Measurements from ENCODE around the gene PPFIA1. TPM values are rescaled to one million over a fixed set of nuclear protein-coding genes. Genes with fewer than 3 reads are reported as not detected.

The PPFIA1 gene
- total and polyA plus RNA-seq, 2 of the 13 experiments (the other 11 are each of a cell fraction or from before 2014, with no cell fraction given), result 29.9 to 45.2 TPM

DNA sequence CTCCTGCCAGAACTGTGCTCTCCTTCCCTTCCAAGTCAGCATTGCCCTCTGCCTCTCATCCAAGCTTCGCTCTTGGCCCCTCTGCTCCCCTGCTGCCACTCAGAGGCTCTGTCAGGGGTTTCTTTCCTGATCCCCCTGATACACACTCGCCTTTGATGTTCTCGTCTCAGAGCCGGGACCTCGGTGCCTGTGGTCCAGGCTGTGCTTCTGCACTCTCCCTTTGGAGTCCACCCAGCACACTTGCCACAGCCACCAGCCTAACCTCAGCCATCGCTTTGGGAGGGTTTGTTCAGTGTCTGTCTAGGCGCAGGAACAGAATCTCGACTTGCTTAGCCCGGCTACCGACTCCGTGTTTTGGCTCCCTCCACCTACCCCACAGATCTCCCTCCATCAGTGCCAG, 29.1 kb downstream of the PPFIA1 start:
- no peak for ATAC-seq
- peaks cover 17% of the 10 kb centered on the region for H3K79me2 ChIP-seq (ENCODE audit: insufficient read depth, low read length)
- no peak overlapping the region for H3K4me2 ChIP-seq (ENCODE audit: low read depth, low read length)
- no peak overlapping the region for H3K9ac ChIP-seq (ENCODE audit: insufficient read depth, low read depth, low read length)
- peaks cover 9% of the 10 kb centered on the region; the same call in 1 of the 2 replicates for H4K20me1 ChIP-seq (ENCODE audit: insufficient read depth, low read length)
- ChIA-PET CTCF (ENCODE audit: low intra/inter-chr PET ratio, low total read pairs) (no interaction called here), POLR2A (no interaction called here)
- H3K9me3 ChIP-seq (ENCODE audit: low read length), result no peaks in the 10 kb centered on the region
- H3K27ac ChIP-seq (ENCODE audit: extremely low read length, insufficient read depth, low read length), result no peak overlapping the region
- H3K4me1 ChIP-seq (ENCODE audit: insufficient read depth, low read length), result peaks cover 33% of the 10 kb centered on the region
- TF ChIP-seq NONO (IDR thresholded peaks at IDR 0.05), result no peak
- TF ChIP-seq NONO (CRISPR knock-in tag; conservative IDR thresholded peaks at IDR 0.05), result no peak
- TF ChIP-seq XBP1 (CRISPR knock-in tag; IDR thresholded peaks at IDR 0.05), result no peak
- TF ChIP-seq ZBTB38 (CRISPR knock-in tag; IDR thresholded peaks at IDR 0.05), result no peak
- no peak for TF ChIP-seq SMAD3 (CRISPR knock-in tag; IDR thresholded peaks at IDR 0.05)
- TF ChIP-seq RFXAP (CRISPR knock-in tag; IDR thresholded peaks at IDR 0.05; ENCODE audit: borderline replicate concordance), result no peak
- no peak for TF ChIP-seq HNRNPUL1 (IDR thresholded peaks at IDR 0.05; ENCODE audit: low read depth, low read length)
- no peak for TF ChIP-seq ZNF883 (CRISPR knock-in tag; IDR thresholded peaks at IDR 0.05; ENCODE audit: not compliant biosample characterization)
- no peak for TF ChIP-seq ZNF460 (CRISPR knock-in tag; IDR thresholded peaks at IDR 0.05; ENCODE audit: borderline replicate concordance)
- TF ChIP-seq, protein P1, sequence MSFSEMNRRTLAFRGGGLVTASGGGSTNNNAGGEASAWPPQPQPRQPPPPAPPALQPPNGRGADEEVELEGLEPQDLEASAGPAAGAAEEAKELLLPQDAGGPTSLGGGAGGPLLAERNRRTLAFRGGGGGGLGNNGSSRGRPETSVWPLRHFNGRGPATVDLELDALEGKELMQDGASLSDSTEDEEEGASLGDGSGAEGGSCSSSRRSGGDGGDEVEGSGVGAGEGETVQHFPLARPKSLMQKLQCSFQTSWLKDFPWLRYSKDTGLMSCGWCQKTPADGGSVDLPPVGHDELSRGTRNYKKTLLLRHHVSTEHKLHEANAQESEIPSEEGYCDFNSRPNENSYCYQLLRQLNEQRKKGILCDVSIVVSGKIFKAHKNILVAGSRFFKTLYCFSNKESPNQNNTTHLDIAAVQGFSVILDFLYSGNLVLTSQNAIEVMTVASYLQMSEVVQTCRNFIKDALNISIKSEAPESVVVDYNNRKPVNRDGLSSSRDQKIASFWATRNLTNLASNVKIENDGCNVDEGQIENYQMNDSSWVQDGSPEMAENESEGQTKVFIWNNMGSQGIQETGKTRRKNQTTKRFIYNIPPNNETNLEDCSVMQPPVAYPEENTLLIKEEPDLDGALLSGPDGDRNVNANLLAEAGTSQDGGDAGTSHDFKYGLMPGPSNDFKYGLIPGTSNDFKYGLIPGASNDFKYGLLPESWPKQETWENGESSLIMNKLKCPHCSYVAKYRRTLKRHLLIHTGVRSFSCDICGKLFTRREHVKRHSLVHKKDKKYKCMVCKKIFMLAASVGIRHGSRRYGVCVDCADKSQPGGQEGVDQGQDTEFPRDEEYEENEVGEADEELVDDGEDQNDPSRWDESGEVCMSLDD (CRISPR knock-in tag; IDR thresholded peaks at IDR 0.05; ENCODE audit: borderline replicate concordance), result no peak
- TF ChIP-seq, protein P2, sequence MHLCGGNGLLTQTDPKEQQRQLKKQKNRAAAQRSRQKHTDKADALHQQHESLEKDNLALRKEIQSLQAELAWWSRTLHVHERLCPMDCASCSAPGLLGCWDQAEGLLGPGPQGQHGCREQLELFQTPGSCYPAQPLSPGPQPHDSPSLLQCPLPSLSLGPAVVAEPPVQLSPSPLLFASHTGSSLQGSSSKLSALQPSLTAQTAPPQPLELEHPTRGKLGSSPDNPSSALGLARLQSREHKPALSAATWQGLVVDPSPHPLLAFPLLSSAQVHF (CRISPR knock-in tag; IDR thresholded peaks at IDR 0.05), result no peak
- no peak for TF ChIP-seq ZNF350 (CRISPR knock-in tag; IDR thresholded peaks at IDR 0.05; ENCODE audit: borderline replicate concordance, low read depth)
- no peak for TF ChIP-seq CHD4 (IDR thresholded peaks at IDR 0.05; ENCODE audit: borderline replicate concordance, low read length)
- TF ChIP-seq, protein P3, sequence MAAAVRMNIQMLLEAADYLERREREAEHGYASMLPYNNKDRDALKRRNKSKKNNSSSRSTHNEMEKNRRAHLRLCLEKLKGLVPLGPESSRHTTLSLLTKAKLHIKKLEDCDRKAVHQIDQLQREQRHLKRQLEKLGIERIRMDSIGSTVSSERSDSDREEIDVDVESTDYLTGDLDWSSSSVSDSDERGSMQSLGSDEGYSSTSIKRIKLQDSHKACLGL (CRISPR knock-in tag; IDR thresholded peaks at IDR 0.05), result no peak
- no peak for TF ChIP-seq NR1H2 (CRISPR knock-in tag; IDR thresholded peaks at IDR 0.05; ENCODE audit: borderline replicate concordance, low read depth)
- no peaks in the 10 kb centered on the region for H3K27me3 ChIP-seq (ENCODE audit: control insufficient read depth in 1 of 2, insufficient read depth in 2 of 2, low read length in 2 of 2)
- no TSS peak for BruUV-seq (replicated peaks)
- intact Hi-C loops (cut with micrococcal nuclease; ENCODE audit: unreplicated experiment) (no loop called here), in situ Hi-C loops (cut with HindIII; ENCODE audit: extremely low pct_ligation_motif_present, low pct_unique_long_range_greater_than_20kb) (no loop called here)
- H3K4me3 ChIP-seq (replicated peaks in 1 of 3; ENCODE audit: insufficient read depth in 1 of 3, low read depth in 2 of 3, low read length in 3 of 3), result no peak overlapping the region
- DNase-seq (ENCODE audit: low spot score), result no peak
- H3K36me3 ChIP-seq (replicated peaks in 1 of 2; ENCODE audit: control insufficient read depth in 1 of 2, insufficient read depth in 2 of 2, low read length in 2 of 2), result peaks cover 3 to 15% of the 10 kb centered on the region in 2 experiments
- 98% methylated on average over 11 of the region's 11 CpGs for WGBS (ENCODE audit: low lambda C conversion rate)
- FAIRE-seq, result no peak
- H2AFZ ChIP-seq (ENCODE audit: low read length), result no peak overlapping the region

Data from HepG2 (cell line).